GM18867 (cell line): ENCODE results near the gene CAPN8.

Source experiments
- ATAC-seq: cut with Tn5 transposase; IDR thresholded peaks from one replicate; pipeline ENCODE4 v1.9.1; 2021; ENCODE audit warnings: mild to moderate bottlenecking, moderate library complexity; ENCODE audit not compliant: unreplicated experiment

CAPN8 gene

GRCh38 chr1:223702735-223703667, 37.5 kb upstream of the CAPN8 start:
- no peak for ATAC-seq

- no peak for ATAC-seq
Observed at GRCh38 chr1:223700942-223701637, 35.6 kb upstream of the CAPN8 start.

GRCh38 chr1:223700388-223700918, 35.0 kb upstream of the CAPN8 start:
- no peak for ATAC-seq

- no peak for ATAC-seq
Observed at GRCh38 chr1:223695941-223696340, 30.4 kb upstream of the CAPN8 start.

- ATAC-seq = no peak
Observed at GRCh38 chr1:223695014-223695548, 29.6 kb upstream of the CAPN8 start.

- ATAC-seq = no peak
Observed at GRCh38 chr1:223691121-223691520, 25.6 kb upstream of the CAPN8 start.

GRCh38 chr1:223684488-223684792, 18.9 kb upstream of the CAPN8 start:
- no peak for ATAC-seq

GRCh38 chr1:223683586-223684487, 18.3 kb upstream of the CAPN8 start:
- ATAC-seq = peak; percentile 57

- ATAC-seq = no peak
Observed at GRCh38 chr1:223682502-223682901, 17.0 kb upstream of the CAPN8 start.

- ATAC-seq = no peak
Observed at GRCh38 chr1:223680188-223680587, 14.7 kb upstream of the CAPN8 start.

GRCh38 chr1:223678841-223679240, 13.3 kb upstream of the CAPN8 start:
- no peak for ATAC-seq

GRCh38 chr1:223674119-223674890, 8.8 kb upstream of the CAPN8 start:
- ATAC-seq = no peak

- peak; percentile 47 for ATAC-seq
Observed at GRCh38 chr1:223670458-223671159, 5.1 kb upstream of the CAPN8 start.

GRCh38 chr1:223669003-223669795, 3.7 kb upstream of the CAPN8 start:
- ATAC-seq = no peak

GRCh38 chr1:223667484-223668182, 2.1 kb upstream of the CAPN8 start:
- ATAC-seq = peak; percentile 59

GRCh38 chr1:223664106-223664505, 1.4 kb downstream of the CAPN8 start:
- no peak for ATAC-seq

- ATAC-seq = no peak
Observed at GRCh38 chr1:223662943-223663342, 2.6 kb downstream of the CAPN8 start.

- no peak for ATAC-seq
Observed at GRCh38 chr1:223659711-223660110, 5.8 kb downstream of the CAPN8 start.
